ENCODE data around the gene L1CAM. TPM values are rescaled to one million over a fixed set of nuclear protein-coding genes. Genes with fewer than 3 reads are reported as not detected.

The L1CAM gene
- total and polyA plus RNA-seq, 4 donors = 0.19 to 0.83 (median 0.47) TPM

DNA sequence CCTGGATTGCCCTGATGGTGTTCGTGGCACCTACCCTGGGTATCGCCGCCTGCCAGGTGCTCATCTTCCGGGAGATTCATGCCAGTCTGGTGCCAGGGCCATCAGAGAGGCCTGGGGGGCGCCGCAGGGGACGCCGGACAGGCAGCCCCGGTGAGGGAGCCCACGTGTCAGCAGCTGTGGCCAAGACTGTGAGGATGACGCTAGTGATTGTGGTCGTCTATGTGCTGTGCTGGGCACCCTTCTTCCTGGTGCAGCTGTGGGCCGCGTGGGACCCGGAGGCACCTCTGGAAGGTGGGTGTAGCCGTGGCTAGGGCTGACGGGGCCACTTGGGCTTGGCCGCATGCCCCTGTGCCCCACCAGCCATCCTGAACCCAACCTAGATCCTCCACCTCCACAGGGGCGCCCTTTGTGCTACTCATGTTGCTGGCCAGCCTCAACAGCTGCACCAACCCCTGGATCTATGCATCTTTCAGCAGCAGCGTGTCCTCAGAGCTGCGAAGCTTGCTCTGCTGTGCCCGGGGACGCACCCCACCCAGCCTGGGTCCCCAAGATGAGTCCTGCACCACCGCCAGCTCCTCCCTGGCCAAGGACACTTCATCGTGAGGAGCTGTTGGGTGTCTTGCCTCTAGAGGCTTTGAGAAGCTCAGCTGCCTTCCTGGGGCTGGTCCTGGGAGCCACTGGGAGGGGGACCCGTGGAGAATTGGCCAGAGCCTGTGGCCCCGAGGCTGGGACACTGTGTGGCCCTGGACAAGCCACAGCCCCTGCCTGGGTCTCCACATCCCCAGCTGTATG is 20.3 kb upstream of the L1CAM start:
- Histone ChIP-seq H3K27me3 (ENCODE audit: control insufficient read depth in 3 of 3, insufficient read depth in 3 of 3, low read length in 2 of 3) (peaks cover 0 to 7% (median 3%) of the 10 kb centered on the region in 3 donors), H3K4me1 (ENCODE audit: control insufficient read depth in 5 of 5, insufficient read depth in 5 of 5, low read length in 5 of 5) (peaks cover 0 to 16% (median 0%) of the 10 kb centered on the region in 5 donors), H3K36me3 (ENCODE audit: control insufficient read depth in 4 of 4, insufficient read depth in 4 of 4, low read length in 4 of 4) (no peaks in the 10 kb centered on the region), H3K9ac (ENCODE audit: insufficient read depth in 1 of 2, low read length in 2 of 2) (no peak overlapping the region), H3K27ac (ENCODE audit: low read depth in 1 of 2, low read length in 1 of 2) (no peak overlapping the region), H3K9me3 (ENCODE audit: control insufficient read depth in 4 of 4, insufficient read depth in 3 of 4, low read length in 3 of 4) (peaks cover 0 to 10% (median 0%) of the 10 kb centered on the region in 4 donors), H3K4me3 (no peak overlapping the region)
- ATAC-seq (ENCODE audit: insufficient read depth, low FRiP score) (no peak), DNase-seq (no peak)
- TF ChIP-seq, protein P1, sequence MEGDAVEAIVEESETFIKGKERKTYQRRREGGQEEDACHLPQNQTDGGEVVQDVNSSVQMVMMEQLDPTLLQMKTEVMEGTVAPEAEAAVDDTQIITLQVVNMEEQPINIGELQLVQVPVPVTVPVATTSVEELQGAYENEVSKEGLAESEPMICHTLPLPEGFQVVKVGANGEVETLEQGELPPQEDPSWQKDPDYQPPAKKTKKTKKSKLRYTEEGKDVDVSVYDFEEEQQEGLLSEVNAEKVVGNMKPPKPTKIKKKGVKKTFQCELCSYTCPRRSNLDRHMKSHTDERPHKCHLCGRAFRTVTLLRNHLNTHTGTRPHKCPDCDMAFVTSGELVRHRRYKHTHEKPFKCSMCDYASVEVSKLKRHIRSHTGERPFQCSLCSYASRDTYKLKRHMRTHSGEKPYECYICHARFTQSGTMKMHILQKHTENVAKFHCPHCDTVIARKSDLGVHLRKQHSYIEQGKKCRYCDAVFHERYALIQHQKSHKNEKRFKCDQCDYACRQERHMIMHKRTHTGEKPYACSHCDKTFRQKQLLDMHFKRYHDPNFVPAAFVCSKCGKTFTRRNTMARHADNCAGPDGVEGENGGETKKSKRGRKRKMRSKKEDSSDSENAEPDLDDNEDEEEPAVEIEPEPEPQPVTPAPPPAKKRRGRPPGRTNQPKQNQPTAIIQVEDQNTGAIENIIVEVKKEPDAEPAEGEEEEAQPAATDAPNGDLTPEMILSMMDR (IDR thresholded peaks at IDR 0.05; ENCODE audit: control extremely low read depth, extremely low read depth) = no peak
- WGBS, 2 donors = 70 to 77% methylated on average over 21 to 27 of the region's 27 CpGs

- Histone ChIP-seq H3K27me3 (ENCODE audit: control insufficient read depth in 3 of 3, insufficient read depth in 3 of 3, low read length in 2 of 3) (peaks cover 0 to 7% (median 5%) of the 10 kb centered on the region in 3 donors), H3K4me1 (ENCODE audit: control insufficient read depth in 5 of 5, insufficient read depth in 5 of 5, low read length in 5 of 5) (peaks cover 0 to 16% (median 0%) of the 10 kb centered on the region in 5 donors), H3K9me3 (ENCODE audit: control insufficient read depth in 4 of 4, insufficient read depth in 3 of 4, low read length in 3 of 4) (peaks cover 0 to 10% (median 0%) of the 10 kb centered on the region in 4 donors), H3K4me3 (no peak overlapping the region), H3K9ac (ENCODE audit: insufficient read depth in 1 of 2, low read length in 2 of 2) (no peak overlapping the region), H3K36me3 (ENCODE audit: control insufficient read depth in 4 of 4, insufficient read depth in 4 of 4, low read length in 4 of 4) (no peaks in the 10 kb centered on the region), H3K27ac (ENCODE audit: low read depth in 1 of 2, low read length in 1 of 2) (no peak overlapping the region)
- no peak for ATAC-seq (ENCODE audit: insufficient read depth, low FRiP score)
- TF ChIP-seq, protein P1 (IDR thresholded peaks at IDR 0.05; ENCODE audit: control extremely low read depth, extremely low read depth) = no peak
- 86% methylated on average over 17 to 32 of the region's 32 CpGs for WGBS, 2 donors
- no peak for DNase-seq
These were observed 19.6 kb upstream of the L1CAM start for GRCh38 chrX:153905481-153906095.

- Histone ChIP-seq H3K4me3 (no peak within 1 kb of the TSS), H3K27ac (ENCODE audit: low read depth in 1 of 2, low read length in 1 of 2) (peak within 1 kb of the TSS; percentile 32 to 49), H3K27me3 (ENCODE audit: control insufficient read depth in 3 of 3, insufficient read depth in 3 of 3, low read length in 2 of 3) (peaks cover 2 to 7% (median 5%) of the 10 kb centered on the region in 3 donors), H3K9ac (ENCODE audit: insufficient read depth in 1 of 2, low read length in 2 of 2) (no peak within 1 kb of the TSS), H3K9me3 (ENCODE audit: control insufficient read depth in 4 of 4, insufficient read depth in 3 of 4, low read length in 3 of 4) (peaks cover 0 to 10% (median 0%) of the 10 kb centered on the region in 4 donors), H3K4me1 (ENCODE audit: control insufficient read depth in 5 of 5, insufficient read depth in 5 of 5, low read length in 5 of 5) (peaks cover 0 to 16% (median 0%) of the 10 kb centered on the region in 5 donors), H3K36me3 (ENCODE audit: control insufficient read depth in 4 of 4, insufficient read depth in 4 of 4, low read length in 4 of 4) (no peaks in the 10 kb centered on the region)
- DNase-seq (no peak), ATAC-seq (ENCODE audit: insufficient read depth, low FRiP score) (no peak)
- TF ChIP-seq, protein P1 (IDR thresholded peaks at IDR 0.05; ENCODE audit: control extremely low read depth, extremely low read depth) = no peak
- 33 to 53% methylated on average over 13 to 26 of the region's 26 CpGs for WGBS, 2 donors
These were observed 18.3 kb upstream of the L1CAM start, which contains the start of gene AVPR2 for GRCh38 chrX:153903991-153904957. TSS of gene AVPR2 (plus strand) at chrX:153904673. CDS start at chrX:153905146, 473 bp downstream.
